ENCODE measurements around the gene GSK3B.
A peak's percentile ranks its signal among the peaks of the same experiment; 100 is the strongest.

Gene GSK3B

DNA sequence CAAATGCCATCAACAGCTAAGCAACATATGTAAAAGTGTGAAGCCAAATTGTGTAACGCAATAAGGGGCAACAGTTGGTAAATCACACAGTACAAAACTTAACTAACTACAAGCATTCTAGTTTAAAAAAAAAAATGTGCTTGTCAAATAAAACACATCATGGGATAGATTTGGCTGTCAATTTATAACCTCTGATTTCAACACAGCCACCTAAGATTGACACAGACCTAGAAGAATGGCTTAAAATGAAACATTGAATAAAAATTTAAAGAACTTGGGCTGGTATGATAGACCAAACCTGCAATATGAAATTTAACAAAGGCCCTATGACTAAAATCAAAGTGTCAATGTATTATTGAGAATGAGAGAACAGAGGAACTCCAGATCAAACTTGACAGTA lies 164.0 kb downstream of the GSK3B start:
- no peak for DNase-seq (ENCODE audit: low read depth)
- H3K4me3 ChIP-seq (replicated peaks; ENCODE audit: low read depth, low read length): no peak overlapping the region
- TF ChIP-seq, protein P1, sequence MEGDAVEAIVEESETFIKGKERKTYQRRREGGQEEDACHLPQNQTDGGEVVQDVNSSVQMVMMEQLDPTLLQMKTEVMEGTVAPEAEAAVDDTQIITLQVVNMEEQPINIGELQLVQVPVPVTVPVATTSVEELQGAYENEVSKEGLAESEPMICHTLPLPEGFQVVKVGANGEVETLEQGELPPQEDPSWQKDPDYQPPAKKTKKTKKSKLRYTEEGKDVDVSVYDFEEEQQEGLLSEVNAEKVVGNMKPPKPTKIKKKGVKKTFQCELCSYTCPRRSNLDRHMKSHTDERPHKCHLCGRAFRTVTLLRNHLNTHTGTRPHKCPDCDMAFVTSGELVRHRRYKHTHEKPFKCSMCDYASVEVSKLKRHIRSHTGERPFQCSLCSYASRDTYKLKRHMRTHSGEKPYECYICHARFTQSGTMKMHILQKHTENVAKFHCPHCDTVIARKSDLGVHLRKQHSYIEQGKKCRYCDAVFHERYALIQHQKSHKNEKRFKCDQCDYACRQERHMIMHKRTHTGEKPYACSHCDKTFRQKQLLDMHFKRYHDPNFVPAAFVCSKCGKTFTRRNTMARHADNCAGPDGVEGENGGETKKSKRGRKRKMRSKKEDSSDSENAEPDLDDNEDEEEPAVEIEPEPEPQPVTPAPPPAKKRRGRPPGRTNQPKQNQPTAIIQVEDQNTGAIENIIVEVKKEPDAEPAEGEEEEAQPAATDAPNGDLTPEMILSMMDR (IDR thresholded peaks at IDR 0.05; ENCODE audit: low read length, missing control alignments): no peak

DNA sequence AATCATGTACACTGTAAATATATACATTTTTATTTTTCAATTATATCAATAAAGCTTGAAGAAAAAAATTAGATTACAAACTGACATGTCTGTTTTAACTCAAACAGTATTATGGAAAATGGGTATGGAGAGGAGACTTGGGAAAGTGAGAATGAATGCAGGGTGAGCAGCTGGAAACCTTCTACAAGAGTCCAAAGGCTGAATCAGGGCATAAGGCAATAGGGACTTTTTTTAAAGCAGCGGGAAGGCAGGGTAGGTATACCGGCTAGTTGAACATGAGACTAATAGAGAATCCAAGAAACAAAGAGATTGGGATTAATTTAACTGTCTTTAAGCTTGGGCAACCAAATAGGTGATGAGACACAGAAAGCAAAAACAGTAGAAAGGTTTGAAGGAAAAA lies 167.1 kb downstream of the GSK3B start:
- no peak for DNase-seq (ENCODE audit: low read depth)
- TF ChIP-seq, protein P1 (IDR thresholded peaks at IDR 0.05; ENCODE audit: low read length, missing control alignments): no peak
- no peak overlapping the region for H3K4me3 ChIP-seq (replicated peaks; ENCODE audit: low read depth, low read length)

DNA sequence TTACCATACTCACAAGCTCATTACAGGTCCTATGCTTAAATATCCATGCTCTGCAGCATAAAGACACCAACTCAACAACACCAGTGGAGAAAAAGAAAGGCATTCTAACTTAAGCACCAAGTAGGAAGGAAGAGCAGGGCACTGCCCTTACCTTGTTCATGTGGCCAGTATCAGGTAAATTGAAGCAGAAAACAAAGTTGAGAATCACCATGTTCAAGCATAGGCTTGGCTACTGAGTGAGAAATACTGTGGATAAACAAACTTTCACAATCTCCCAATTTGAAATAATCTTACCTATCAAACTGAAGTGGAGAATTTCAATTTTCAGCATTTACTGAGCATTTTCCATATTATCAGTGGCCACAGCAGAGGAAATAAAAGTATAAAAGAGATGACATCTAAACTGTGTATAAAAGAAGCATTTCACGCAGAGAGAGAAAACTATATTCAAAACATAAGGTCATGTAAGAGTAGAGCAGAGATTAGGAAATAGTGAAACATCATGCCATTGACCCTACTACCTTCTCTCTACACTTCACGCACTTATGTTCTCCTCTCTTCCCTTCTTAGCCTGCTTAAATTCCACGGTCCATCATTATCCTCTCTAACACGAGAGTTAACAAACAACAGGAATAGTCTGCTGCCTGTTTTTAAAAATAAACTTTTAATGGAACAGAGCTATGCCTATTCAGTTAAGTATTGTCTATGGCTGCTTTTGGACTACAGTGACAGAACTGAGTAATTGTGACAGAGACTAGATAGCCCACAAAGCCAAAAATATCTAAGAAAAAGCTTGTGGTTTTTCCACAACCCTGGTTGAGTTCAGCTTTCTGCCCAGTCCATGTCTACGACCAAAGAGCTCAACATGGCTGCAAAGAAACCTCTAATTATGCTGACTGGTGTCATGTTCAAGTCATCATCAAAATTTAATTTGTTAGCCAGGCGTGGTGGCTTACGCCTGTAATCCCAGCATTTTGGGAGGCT lies 169.8 kb downstream of the GSK3B start:
- TF ChIP-seq, protein P1 (IDR thresholded peaks at IDR 0.05; ENCODE audit: low read length, missing control alignments): no peak
- no peak for DNase-seq (ENCODE audit: low read depth)
- H3K4me3 ChIP-seq (replicated peaks; ENCODE audit: low read depth, low read length): no peak overlapping the region

DNA sequence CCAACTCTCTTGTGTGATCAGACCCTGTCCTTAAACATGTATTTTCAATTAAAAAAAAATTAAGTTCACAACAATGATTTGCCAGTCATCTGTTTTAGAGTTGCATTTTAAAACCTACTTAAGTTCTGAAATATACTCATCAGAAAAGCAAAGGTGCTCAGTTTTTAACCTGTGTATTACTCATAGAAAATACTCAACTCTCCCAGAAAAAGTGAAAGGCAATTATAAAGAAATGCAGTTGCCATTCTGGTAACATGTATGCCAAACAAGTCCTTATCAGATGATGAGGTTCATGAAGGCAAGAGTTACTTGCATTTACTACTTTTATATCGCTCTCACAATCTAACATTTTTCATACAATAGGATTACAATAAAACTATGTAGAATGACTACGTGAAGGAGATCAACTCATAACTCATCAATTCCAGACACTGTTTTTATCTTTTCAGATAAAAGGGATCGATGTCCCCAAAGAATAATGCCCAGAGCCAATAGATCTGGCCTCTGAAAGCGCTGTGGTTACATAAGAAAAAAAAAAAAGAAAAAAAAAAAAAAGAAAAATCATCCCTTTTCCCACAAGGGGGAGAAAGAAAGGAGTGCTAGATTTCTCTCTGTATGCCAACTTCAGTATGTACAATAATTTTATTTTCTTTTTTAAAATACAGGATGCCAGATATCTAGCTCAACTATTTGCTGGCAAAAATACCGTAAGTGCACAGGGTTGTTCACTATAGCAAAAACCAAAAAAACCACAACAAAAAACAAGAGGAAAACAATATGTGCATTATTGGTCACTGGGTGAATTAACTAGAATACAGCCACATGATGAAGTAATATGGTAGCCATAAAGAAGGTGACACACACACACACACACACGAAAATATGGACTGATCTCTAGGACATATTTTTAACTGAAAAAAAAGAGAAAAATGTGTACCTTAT lies 175.0 kb downstream of the GSK3B start:
- TF ChIP-seq, protein P1 (IDR thresholded peaks at IDR 0.05; ENCODE audit: low read length, missing control alignments): peak; percentile 15
- no peak for DNase-seq (ENCODE audit: low read depth)
- no peak overlapping the region for H3K4me3 ChIP-seq (replicated peaks; ENCODE audit: low read depth, low read length)

DNA sequence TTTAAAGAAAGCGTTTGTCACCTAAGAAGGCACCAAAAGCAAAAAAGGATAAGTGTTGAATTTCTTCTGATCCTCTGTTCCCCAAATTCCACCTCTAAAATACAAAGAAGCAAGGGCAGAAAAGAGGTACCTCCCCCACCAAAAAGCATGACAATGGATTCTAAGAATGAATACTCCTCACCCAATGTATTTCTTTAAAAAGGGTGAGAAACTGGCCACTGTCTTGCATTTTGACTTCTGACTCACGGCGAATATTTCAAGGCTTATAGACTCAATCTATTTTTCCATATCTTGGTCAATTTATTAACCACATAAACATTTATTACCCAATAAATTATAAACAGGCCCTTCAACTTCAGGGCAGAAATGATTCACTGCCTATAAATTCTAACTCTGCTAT lies 181.2 kb downstream of the GSK3B start:
- TF ChIP-seq, protein P1 (IDR thresholded peaks at IDR 0.05; ENCODE audit: low read length, missing control alignments): no peak
- no peak for DNase-seq (ENCODE audit: low read depth)
- H3K4me3 ChIP-seq (replicated peaks; ENCODE audit: low read depth, low read length): no peak overlapping the region

DNA sequence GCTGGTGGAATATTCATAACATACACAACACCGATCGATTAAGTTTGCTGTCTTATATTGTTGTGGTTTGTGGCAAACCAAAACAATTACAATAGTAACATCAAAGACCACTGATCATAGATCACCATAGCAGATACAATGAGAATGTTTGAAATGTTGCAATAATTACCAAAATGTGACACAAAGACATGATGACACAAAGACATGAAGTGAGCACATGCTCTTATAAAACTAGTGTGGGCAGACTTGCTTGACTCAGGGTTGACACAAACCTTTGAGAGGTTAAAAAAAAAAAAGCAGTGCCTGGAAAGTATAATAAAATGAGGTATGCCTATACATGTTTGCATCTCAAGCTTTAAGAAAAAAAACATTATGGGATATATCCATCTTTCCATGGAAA lies 182.0 kb downstream of the GSK3B start:
- TF ChIP-seq, protein P1 (IDR thresholded peaks at IDR 0.05; ENCODE audit: low read length, missing control alignments): no peak
- no peak overlapping the region for H3K4me3 ChIP-seq (replicated peaks; ENCODE audit: low read depth, low read length)
- no peak for DNase-seq (ENCODE audit: low read depth)
